ENCODE data around the gene CTBP1.

GRCh38 chr4:1180663-1181062 lies 68.3 kb downstream of the CTBP1 start:
- TF ChIP-seq CTCF (conservative IDR thresholded peaks at IDR 0.05 in 1 of 2, IDR thresholded peaks at IDR 0.05 in 1 of 2; ENCODE audit: extremely low read depth in 1 of 2, insufficient read depth in 1 of 2, low read depth in 1 of 2, low read length in 2 of 2) (no peak), EZH2 (IDR thresholded peaks at IDR 0.05; ENCODE audit: borderline replicate concordance, low read length) (no peak)
